Liver (tissue), 9 donors: ENCODE results near the gene CREB1. TPM values are rescaled to one million over a fixed set of nuclear protein-coding genes. Genes with fewer than 3 reads are reported as not detected.

ENCODE experiments used
- DNase-seq: peaks from one replicate; pipeline ENCODE4 v3.0.0-alpha.2; 2017; ENCODE audit warnings: low spot score
- H3K27ac ChIP-seq, 2 donors: one replicate each; pipeline ENCODE4 v1.7.0; 2013; ENCODE audit warnings: inconsistent platforms in 2 of 2, low read length in 2 of 2, control low read depth in 1 of 2, low read depth in 1 of 2, mild to moderate bottlenecking in 1 of 2
- H3K27me3 ChIP-seq, 4 donors: one replicate each; pipeline versions ENCODE4 v1.6.1 to v1.7.0; 2013; ENCODE audit warnings: low read length in 3 of 4, inconsistent platforms in 1 of 4, mild to moderate bottlenecking in 1 of 4, moderate library complexity in 1 of 4; ENCODE audit not compliant: control insufficient read depth in 4 of 4, insufficient read depth in 4 of 4
- H3K36me3 ChIP-seq, 4 donors: one replicate each; pipeline versions ENCODE4 v1.6.1 to v1.7.0; 2013; ENCODE audit warnings: low read length in 3 of 4, mild to moderate bottlenecking in 3 of 4, low read depth in 1 of 4, moderate library complexity in 1 of 4; ENCODE audit not compliant: control insufficient read depth in 4 of 4, insufficient read depth in 3 of 4
- H3K4me1 ChIP-seq, 4 donors: one replicate each; pipeline versions ENCODE4 v1.6.1 to v1.7.0; 2013; ENCODE audit warnings: low read length in 3 of 4, mild to moderate bottlenecking in 3 of 4, moderate library complexity in 1 of 4; ENCODE audit not compliant: control insufficient read depth in 4 of 4, insufficient read depth in 4 of 4
- H3K4me3 ChIP-seq, 3 donors: one replicate each; pipeline versions ENCODE4 v1.6.1 to v1.7.0; 2013; ENCODE audit warnings: low read length in 3 of 3, control low read depth in 1 of 3, low read depth in 1 of 3, mild to moderate bottlenecking in 1 of 3
- H3K9ac ChIP-seq, 2 donors: one replicate each; pipeline ENCODE4 v1.7.0; 2013; ENCODE audit warnings: low read length in 2 of 2, mild to moderate bottlenecking in 2 of 2, moderate library complexity in 2 of 2, control low read depth in 1 of 2, low read depth in 1 of 2
- H3K9me3 ChIP-seq, 4 donors: one replicate each; pipeline versions ENCODE4 v1.6.1 to v1.7.0; 2013; ENCODE audit warnings: low read length in 3 of 4; ENCODE audit not compliant: control insufficient read depth in 4 of 4
- ATF3 ChIP-seq: IDR thresholded peaks from 2 replicates; pipeline ENCODE4 v1.6.1; 2016; ENCODE audit warnings: antibody characterized with exemption
- CTCF ChIP-seq: fragments of 150-350 bp; IDR thresholded peaks from 2 replicates; pipeline ENCODE4 v1.5.1; 2017; ENCODE audit warnings: improper control_type of control experiment, low read depth, low read length; ENCODE audit not compliant: missing input control
- FOXA1 ChIP-seq: IDR thresholded peaks from 2 replicates; pipeline ENCODE4 v1.6.1; 2016; ENCODE audit warnings: antibody characterized with exemption
- FOXA2 ChIP-seq: IDR thresholded peaks from 2 replicates; pipeline ENCODE4 v1.6.1; 2016; ENCODE audit warnings: antibody characterized with exemption
- GABPA ChIP-seq, 2 donors: IDR thresholded peaks in 1 of 2; conservative IDR thresholded peaks in 1 of 2; 2 replicates each; pipeline ENCODE4 v1.6.1; 2016; ENCODE audit warnings: antibody characterized with exemption in 2 of 2, mild to moderate bottlenecking in 1 of 2, moderate library complexity in 1 of 2
- HNF4A ChIP-seq, 2 donors: conservative IDR thresholded peaks; 2 replicates each; pipeline ENCODE4 v1.6.1; 2016; ENCODE audit warnings: antibody characterized with exemption in 2 of 2, mild to moderate bottlenecking in 2 of 2
- HNF4G ChIP-seq: IDR thresholded peaks from 2 replicates; pipeline ENCODE4 v1.6.1; 2016; ENCODE audit warnings: antibody characterized with exemption
- JUND ChIP-seq, 2 donors: IDR thresholded peaks; 2 replicates each; pipeline ENCODE4 v1.6.1; 2016; ENCODE audit warnings: antibody characterized with exemption in 2 of 2
- MAX ChIP-seq: IDR thresholded peaks from 2 replicates; pipeline ENCODE4 v1.6.1; 2016; ENCODE audit warnings: antibody characterized with exemption
- NR2F2 ChIP-seq: IDR thresholded peaks from 2 replicates; pipeline ENCODE4 v1.6.1; 2016; ENCODE audit warnings: antibody characterized with exemption
- RAD21 ChIP-seq, 2 donors: IDR thresholded peaks; 2 replicates each; pipeline ENCODE4 v1.6.1; 2016; ENCODE audit warnings: antibody characterized with exemption in 2 of 2, mild to moderate bottlenecking in 2 of 2
- SP1 ChIP-seq: IDR thresholded peaks from 2 replicates; pipeline ENCODE4 v1.6.1; 2018; ENCODE audit warnings: antibody characterized with exemption, mild to moderate bottlenecking
- YY1 ChIP-seq: IDR thresholded peaks from 2 replicates; pipeline ENCODE4 v1.6.1; 2016; ENCODE audit warnings: antibody characterized with exemption, mild to moderate bottlenecking
- WGBS: extraction: QIAGEN DNeasy Blood & Tissue Kit; methylation state at CpG from one replicate; pipeline ENCODE4 v1.1.7; 2013; 5-methylcytosine and 5-hydroxymethylcytosine counted together
- polyA plus RNA-seq, 2 donors: library from polyadenylated mRNA; stranded (reverse) in 1 of 2; unstranded in 1 of 2; fragments of 200-250 nt in 1 of 2; fragments of >200 nt in 1 of 2; fragmentation: Nextera tagmentation in 1 of 2; extraction: Ambion mirVana in 1 of 2; gene quantifications; one replicate each; pipeline versions ENCODE4 v1.2.1 to v1.2.3, GENCODE V29; 2013 to 2015
- total RNA-seq, 2 donors: library from RNA; depleted of rRNA; stranded (reverse); fragments of >200 nt; gene quantifications; one replicate each; pipeline ENCODE4 v1.2.3, GENCODE V29; 2014
- donor health status: healthy.
- donor health status: healthy.
- donor health status: healthy.
- donor health status: healthy.
- donor health status: healthy.

Gene CREB1
- total and polyA plus RNA-seq, 4 donors = 4.4 to 24.4 (median 14.5) TPM

GRCh38 chr2:207483477-207483876 is 46.3 kb upstream of the CREB1 start:
- H3K27ac ChIP-seq = no peak overlapping the region
- H3K36me3 ChIP-seq = no peaks in the 10 kb centered on the region
- whole genome bisulfite sequencing = 95% methylated on average over 4 of the region's 4 CpGs
- H3K4me1 ChIP-seq = no peaks in the 10 kb centered on the region
- H3K27me3 ChIP-seq = no peaks in the 10 kb centered on the region
- no peaks in the 10 kb centered on the region for H3K9me3 ChIP-seq
- no peak overlapping the region for H3K9ac ChIP-seq
- TF ChIP-seq HNF4A (conservative IDR thresholded peaks at IDR 0.05) = no peak
- TF ChIP-seq FOXA1 = no peak
- no peak for TF ChIP-seq CTCF
- no peak for TF ChIP-seq ATF3
- no peak for TF ChIP-seq HNF4G
- TF ChIP-seq GABPA (IDR thresholded peaks at IDR 0.05 in 1 of 2, conservative IDR thresholded peaks at IDR 0.05 in 1 of 2) = no peak
- TF ChIP-seq MAX = no peak
- no peak for TF ChIP-seq FOXA2
- TF ChIP-seq SP1 = no peak
- no peak for TF ChIP-seq RAD21 (IDR thresholded peaks at IDR 0.05)
- TF ChIP-seq NR2F2 = no peak
- no peak for DNase-seq
- H3K4me3 ChIP-seq = no peak overlapping the region

- no peak for DNase-seq
- Histone ChIP-seq H3K4me3 (no peak overlapping the region), H3K9ac (no peak overlapping the region), H3K36me3 (no peaks in the 10 kb centered on the region), H3K27ac (no peak overlapping the region), H3K9me3 (no peaks in the 10 kb centered on the region), H3K4me1 (no peaks in the 10 kb centered on the region), H3K27me3 (no peaks in the 10 kb centered on the region)
- TF ChIP-seq GABPA (IDR thresholded peaks at IDR 0.05 in 1 of 2, conservative IDR thresholded peaks at IDR 0.05 in 1 of 2) (no peak), JUND (IDR thresholded peaks at IDR 0.05) (no peak), CTCF (no peak), YY1 (no peak), SP1 (no peak), HNF4A (conservative IDR thresholded peaks at IDR 0.05) (no peak), FOXA2 (no peak), FOXA1 (no peak), RAD21 (IDR thresholded peaks at IDR 0.05) (no peak)
- WGBS = 90% methylated on average over 10 of the region's 10 CpGs
Observed at GRCh38 chr2:207484444-207485391, 45.0 kb upstream of the CREB1 start.
